HepG2 (cell line): ENCODE measurements around the gene SOX12. TPM values are rescaled to one million over a fixed set of nuclear protein-coding genes. Genes with fewer than 3 reads are reported as not detected.

Experiments
- ATF4 ChIP-seq, 2 experiments: fragments of 450-650 bp in 1 of 2; sonication (generic) in 1 of 2; formaldehyde crosslinking; IDR thresholded peaks; 2 replicates each; pipeline versions ENCODE4 v1.5.0 to v1.8.0; 2020 to 2022; ENCODE audit warnings: mild to moderate bottlenecking in 1 of 2, missing genetic modification reagents in 1 of 2
- CAMTA2 ChIP-seq: sonication (generic); formaldehyde crosslinking; IDR thresholded peaks from 2 replicates; pipeline ENCODE4 v1.4.0; 2020; ENCODE audit warnings: mild to moderate bottlenecking, missing genetic modification reagents, borderline replicate concordance
- CHD4 ChIP-seq: fragments of 200-600 bp; sonication (generic); IDR thresholded peaks from 2 replicates; pipeline ENCODE4 v1.7.0; 2017; ENCODE audit warnings: mild to moderate bottlenecking, low read length, borderline replicate concordance
- CREM ChIP-seq, 2 experiments: sonication (generic) in 1 of 2; formaldehyde crosslinking in 1 of 2; IDR thresholded peaks; 2 replicates each; pipeline versions ENCODE4 v1.4.0 to v1.6.1; 2016 to 2020; ENCODE audit warnings: antibody characterized with exemption in 1 of 2, mild to moderate bottlenecking in 1 of 2, missing genetic modification reagents in 1 of 2
- GATAD1 ChIP-seq: IDR thresholded peaks from 2 replicates; pipeline ENCODE4 v1.6.1; 2016; ENCODE audit warnings: missing genetic modification reagents, missing compliant biosample characterization
- GFI1 ChIP-seq: sonication (generic); formaldehyde crosslinking; IDR thresholded peaks from 2 replicates; pipeline ENCODE4 v1.5.0; 2020; ENCODE audit warnings: missing genetic modification reagents, mild to moderate bottlenecking, borderline replicate concordance
- HNRNPLL ChIP-seq: fragments of 200-400 bp; formaldehyde crosslinking; IDR thresholded peaks from 2 replicates; pipeline ENCODE4 v1.6.1; 2017; ENCODE audit warnings: mild to moderate bottlenecking, low read depth, low read length; ENCODE audit not compliant: poor library complexity, severe bottlenecking
- JUNB ChIP-seq: sonication (generic); formaldehyde crosslinking; IDR thresholded peaks from 2 replicates; pipeline ENCODE4 v1.8.0; 2022; ENCODE audit warnings: missing genetic modification reagents, mild to moderate bottlenecking, borderline replicate concordance
- KLF13 ChIP-seq: sonication (generic); formaldehyde crosslinking; IDR thresholded peaks from 2 replicates; pipeline ENCODE4 v1.4.0; 2020; ENCODE audit warnings: mild to moderate bottlenecking, missing genetic modification reagents
- KMT2A ChIP-seq: sonication (generic); formaldehyde crosslinking; IDR thresholded peaks from 2 replicates; pipeline ENCODE4 v1.4.0; 2020; ENCODE audit warnings: missing genetic modification reagents
- KMT2B ChIP-seq: IDR thresholded peaks from 2 replicates; pipeline ENCODE4 v1.6.1; 2016; ENCODE audit warnings: missing genetic modification reagents, missing compliant biosample characterization
- NFATC3 ChIP-seq: sonication (generic); formaldehyde crosslinking; IDR thresholded peaks from 2 replicates; pipeline ENCODE4 v1.5.1; 2020; ENCODE audit warnings: mild to moderate bottlenecking, missing genetic modification reagents
- NFYC ChIP-seq: IDR thresholded peaks from 2 replicates; pipeline ENCODE4 v1.6.1; 2016; ENCODE audit warnings: missing genetic modification reagents, missing compliant biosample characterization
- NR2F2 ChIP-seq: IDR thresholded peaks from 2 replicates; pipeline ENCODE4 v1.6.1; 2012; ENCODE audit warnings: low read depth, inconsistent platforms, borderline replicate concordance
- NR3C1 ChIP-seq: sonication (generic); formaldehyde crosslinking; IDR thresholded peaks from 2 replicates; pipeline ENCODE4 v1.4.0; 2020; ENCODE audit warnings: missing genetic modification reagents
- POLR2A ChIP-seq, 2 experiments: IDR thresholded peaks; 2 replicates each; pipeline ENCODE4 v1.6.1; 2011; ENCODE audit warnings: low read depth in 2 of 2, low read length in 2 of 2, mild to moderate bottlenecking in 1 of 2, moderate library complexity in 1 of 2; ENCODE audit not compliant: insufficient read depth in 1 of 2
- RFX5 ChIP-seq: IDR thresholded peaks from 2 replicates; pipeline ENCODE4 v1.6.1; 2011; ENCODE audit warnings: low read depth, low read length, improper control_type of control experiment
- SP1 ChIP-seq, 2 experiments: fragments of 450-650 bp in 1 of 2; sonication (generic) in 1 of 2; formaldehyde crosslinking in 1 of 2; IDR thresholded peaks; 2 replicates each; pipeline versions ENCODE4 v1.4.0 to v1.6.1; 2016 to 2020; ENCODE audit warnings: missing genetic modification reagents in 1 of 2
- ZBTB14 ChIP-seq: sonication (generic); formaldehyde crosslinking; IDR thresholded peaks from 2 replicates; pipeline ENCODE4 v1.4.0; 2020; ENCODE audit warnings: missing genetic modification reagents
- ZFYVE20 ChIP-seq: sonication (generic); formaldehyde crosslinking; IDR thresholded peaks from 2 replicates; pipeline ENCODE4 v1.8.0; 2023; ENCODE audit warnings: low read depth, mild to moderate bottlenecking, moderate library complexity, missing genetic modification reagents, borderline replicate concordance
- ZNF17 ChIP-seq: sonication (generic); formaldehyde crosslinking; IDR thresholded peaks from 2 replicates; pipeline ENCODE4 v1.5.0; 2020; ENCODE audit warnings: mild to moderate bottlenecking, missing genetic modification reagents
- ZNF207 ChIP-seq: fragments of 450-650 bp; IDR thresholded peaks from 2 replicates; pipeline ENCODE4 v1.6.1; 2016; ENCODE audit warnings: antibody characterized with exemption, borderline replicate concordance
- ZNF567 ChIP-seq: sonication (generic); formaldehyde crosslinking; IDR thresholded peaks from 2 replicates; pipeline ENCODE4 v1.8.1; 2023; ENCODE audit warnings: mild to moderate bottlenecking, missing genetic modification reagents, borderline replicate concordance
- ZNF598 ChIP-seq: sonication (generic); formaldehyde crosslinking; IDR thresholded peaks from 2 replicates; pipeline ENCODE4 v1.5.1; 2020; ENCODE audit warnings: mild to moderate bottlenecking, missing genetic modification reagents, borderline replicate concordance
- ZNF644 ChIP-seq: IDR thresholded peaks from 2 replicates; pipeline ENCODE4 v1.6.1; 2016; ENCODE audit warnings: low read depth
- ZNF678 ChIP-seq: sonication (generic); formaldehyde crosslinking; IDR thresholded peaks from 2 replicates; pipeline ENCODE4 v1.4.0; 2020; ENCODE audit warnings: mild to moderate bottlenecking, missing genetic modification reagents
- ZNF704 ChIP-seq: sonication (generic); formaldehyde crosslinking; IDR thresholded peaks from 2 replicates; pipeline ENCODE4 v1.8.1; 2023; ENCODE audit warnings: mild to moderate bottlenecking, inconsistent platforms, moderate library complexity, missing genetic modification reagents, borderline replicate concordance
- ZNF790 ChIP-seq: sonication (generic); formaldehyde crosslinking; IDR thresholded peaks from 2 replicates; pipeline ENCODE4 v1.8.0; 2022; ENCODE audit warnings: missing genetic modification reagents, mild to moderate bottlenecking, borderline replicate concordance
- polyA plus RNA-seq, 8 experiments: library from polyadenylated mRNA; depleted of rRNA in 3 of 8; stranded (reverse) in 7 of 8; unstranded in 1 of 8; fragments of >200 nt; fragmentation: Illumina TruSeq in 4 of 8; extraction: Trizol in 4 of 8; gene quantifications; 2 replicates each; pipeline versions ENCODE4 v1.2.1 to v1.2.3, GENCODE V29; 2011 to 2016; ENCODE audit warnings: low read depth in 4 of 8, missing spikeins in 1 of 8, mixed read lengths in 1 of 8; ENCODE audit not compliant: insufficient read depth in 1 of 8
- total RNA-seq, 5 experiments: library from RNA; depleted of rRNA; stranded (reverse); fragments of >200 nt; fragmentation: Illumina TruSeq; extraction: Trizol; gene quantifications; 2 replicates each; pipeline ENCODE4 v1.2.3, GENCODE V29; 2016; ENCODE audit warnings: low read depth in 1 of 5

SOX12 gene
- total and polyA plus RNA-seq, 2 of the 13 experiments (the other 11 are each of a cell fraction or from before 2014, with no cell fraction given): 10.0 to 18.7 TPM

- TF ChIP-seq ZFYVE20: 0 out of 2 replicates have a peak, but pooled peaks have one; percentile 76
- TF ChIP-seq ZNF704: no peak; the same call in 1 of the 2 replicates
- TF ChIP-seq ZNF207: no peak
- 0 out of 2 replicates have a peak, but pooled peaks have one; percentile 27 for TF ChIP-seq ZNF678
- no peak for TF ChIP-seq NR3C1 (CRISPR knock-in tag)
- no peak for TF ChIP-seq ZNF567 (CRISPR knock-in tag)
- TF ChIP-seq ZBTB14 (CRISPR knock-in tag): 0 out of 2 replicates have a peak, but pooled peaks have one; percentile 25
- peak; percentile 99 for TF ChIP-seq CAMTA2 (CRISPR knock-in tag)
- TF ChIP-seq NFATC3 (CRISPR knock-in tag): no peak
- TF ChIP-seq GFI1 (CRISPR knock-in tag): no peak
- TF ChIP-seq NFYC (CRISPR knock-in tag): 0 out of 2 replicates have a peak, but pooled peaks have one; percentile 31
- TF ChIP-seq ZNF598 (CRISPR knock-in tag): peak; percentile 71; the same call in 1 of the 2 replicates
- peak; percentile 58 for TF ChIP-seq HNRNPLL
- peak; percentile 73 for TF ChIP-seq KMT2A (CRISPR knock-in tag)
- TF ChIP-seq ATF4 (CRISPR knock-in tag; IDR thresholded peaks at IDR 0.05): no peak; a peak in 1 of 4 replicates
- peak; percentile 66 to 83 for TF ChIP-seq POLR2A (IDR thresholded peaks at IDR 0.05; ENCODE audit: insufficient read depth in 1 of 2, low read depth in 2 of 2, low read length in 2 of 2)
- TF ChIP-seq RFX5: no peak
- peak; percentile 97 for TF ChIP-seq KLF13 (CRISPR knock-in tag)
- TF ChIP-seq GATAD1 (CRISPR knock-in tag): peak; percentile 49; the same call in 1 of the 2 replicates
- no peak for TF ChIP-seq CREM (IDR thresholded peaks at IDR 0.05)
- no peak for TF ChIP-seq CREM (CRISPR knock-in tag; IDR thresholded peaks at IDR 0.05)
- TF ChIP-seq ZNF790 (CRISPR knock-in tag): no peak
- peak; percentile 72; the same call in 1 of the 2 replicates for TF ChIP-seq KMT2B
- no peak for TF ChIP-seq ZNF17
- no peak for TF ChIP-seq NR2F2
- TF ChIP-seq CHD4: no peak
- TF ChIP-seq SP1 (IDR thresholded peaks at IDR 0.05): no peak
- peak; percentile 31; the same call in 1 of the 2 replicates for TF ChIP-seq SP1 (CRISPR knock-in tag; IDR thresholded peaks at IDR 0.05)
- TF ChIP-seq ZNF644 (CRISPR knock-in tag): no peak
- no peak for TF ChIP-seq JUNB (CRISPR knock-in tag)
These were observed 27.2 kb upstream of the SOX12 start (continued) for GRCh38 chr20:297925-298775.
